GM03348 (cell line): ENCODE results near the gene TAF13.

Experiments
- DNase-seq: peaks from one replicate; pipeline ENCODE4 v3.0.0; 2012; ENCODE audit warnings: low spot score

The TAF13 gene

GRCh38 chr1:109075531-109076490 is at the start of gene TAF13:
Gene TAF13, minus strand, starts transcription at chr1:109076003. Its CDS starts 56 bp downstream, at chr1:109075947.
- DNase-seq = peak; percentile 97

GRCh38 chr1:109120356-109120755 is 44.6 kb upstream of the TAF13 start:
- no peak for DNase-seq

GRCh38 chr1:109118089-109118488 is 42.3 kb upstream of the TAF13 start:
- DNase-seq = no peak

GRCh38 chr1:109116286-109116685 is 40.5 kb upstream of the TAF13 start:
- DNase-seq = no peak

- no peak for DNase-seq
Observed at GRCh38 chr1:109115685-109116084, 39.9 kb upstream of the TAF13 start.

GRCh38 chr1:109114342-109114674 is 38.5 kb upstream of the TAF13 start:
- no peak for DNase-seq

GRCh38 chr1:109113590-109114341 is 38.0 kb upstream of the TAF13 start, which contains the start of gene ELAPOR1:
Gene ELAPOR1, plus strand, starts transcription at chr1:109114115. Its CDS starts 69 bp downstream, at chr1:109114184.
- DNase-seq = peak; percentile 44

GRCh38 chr1:109112652-109113285 is 37.0 kb upstream of the TAF13 start:
- peak; percentile 95 for DNase-seq

- peak; percentile 51 for DNase-seq
Observed at GRCh38 chr1:109112056-109112651, 36.4 kb upstream of the TAF13 start.

GRCh38 chr1:109111386-109112055 is 35.7 kb upstream of the TAF13 start:
- no peak for DNase-seq

- DNase-seq = no peak
Observed at GRCh38 chr1:109109906-109110305, 34.1 kb upstream of the TAF13 start.

- no peak for DNase-seq
Observed at GRCh38 chr1:109107785-109108184, 32.0 kb upstream of the TAF13 start.

GRCh38 chr1:109105881-109106280 is 30.1 kb upstream of the TAF13 start:
- DNase-seq = no peak

- DNase-seq = no peak
Observed at GRCh38 chr1:109104364-109105151, 28.8 kb upstream of the TAF13 start.

- DNase-seq = peak; percentile 97
Observed at GRCh38 chr1:109099938-109100773, 24.4 kb upstream of the TAF13 start.

- no peak for DNase-seq
Observed at GRCh38 chr1:109096120-109096519, 20.3 kb upstream of the TAF13 start.

- no peak for DNase-seq
Observed at GRCh38 chr1:109095631-109096030, 19.8 kb upstream of the TAF13 start.

- no peak for DNase-seq
Observed at GRCh38 chr1:109094871-109095270, 19.1 kb upstream of the TAF13 start.

GRCh38 chr1:109094377-109094803 is 18.6 kb upstream of the TAF13 start:
- no peak for DNase-seq

GRCh38 chr1:109091839-109092193 is 16.0 kb upstream of the TAF13 start:
- no peak for DNase-seq
